NB4 (cell line): ENCODE measurements around the gene TGFBR3L.

Experiments
- POLR2A ChIP-seq: IDR thresholded peaks from 2 replicates; pipeline ENCODE4 v1.6.1; 2011; ENCODE audit warnings: mild to moderate bottlenecking; ENCODE audit not compliant: insufficient read length; ENCODE audit errors: extremely low read depth
- TF ChIP-seq, protein P1 (sequence below): IDR thresholded peaks from one replicate; pipeline ENCODE4 v1.5.1; 2012; ENCODE audit warnings: low read depth, low read length
- TF ChIP-seq, protein P2 (sequence below): IDR thresholded peaks from 2 replicates; pipeline ENCODE4 v1.6.1; 2011; ENCODE audit warnings: low read depth, low read length

DNA sequence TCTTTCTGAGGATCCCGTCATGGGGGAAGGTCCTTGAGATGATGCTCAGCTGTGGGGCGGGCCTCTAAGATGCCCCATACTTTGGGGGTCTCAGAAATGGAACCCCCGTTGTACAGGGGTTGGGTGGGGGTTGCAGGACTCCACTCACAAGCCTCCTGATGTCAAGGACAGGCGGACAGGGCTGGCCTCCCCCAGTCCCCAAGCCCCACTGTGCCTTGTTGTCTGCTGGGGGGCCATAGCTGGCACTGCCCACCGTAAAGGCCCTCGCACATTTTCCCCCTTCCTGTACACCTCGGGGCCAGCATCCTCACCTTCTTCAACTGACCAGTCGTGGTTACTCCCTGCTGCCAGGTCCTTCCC lies 8.2 kb downstream of the TGFBR3L start:
- no peak for TF ChIP-seq POLR2A
- TF ChIP-seq, protein P1, sequence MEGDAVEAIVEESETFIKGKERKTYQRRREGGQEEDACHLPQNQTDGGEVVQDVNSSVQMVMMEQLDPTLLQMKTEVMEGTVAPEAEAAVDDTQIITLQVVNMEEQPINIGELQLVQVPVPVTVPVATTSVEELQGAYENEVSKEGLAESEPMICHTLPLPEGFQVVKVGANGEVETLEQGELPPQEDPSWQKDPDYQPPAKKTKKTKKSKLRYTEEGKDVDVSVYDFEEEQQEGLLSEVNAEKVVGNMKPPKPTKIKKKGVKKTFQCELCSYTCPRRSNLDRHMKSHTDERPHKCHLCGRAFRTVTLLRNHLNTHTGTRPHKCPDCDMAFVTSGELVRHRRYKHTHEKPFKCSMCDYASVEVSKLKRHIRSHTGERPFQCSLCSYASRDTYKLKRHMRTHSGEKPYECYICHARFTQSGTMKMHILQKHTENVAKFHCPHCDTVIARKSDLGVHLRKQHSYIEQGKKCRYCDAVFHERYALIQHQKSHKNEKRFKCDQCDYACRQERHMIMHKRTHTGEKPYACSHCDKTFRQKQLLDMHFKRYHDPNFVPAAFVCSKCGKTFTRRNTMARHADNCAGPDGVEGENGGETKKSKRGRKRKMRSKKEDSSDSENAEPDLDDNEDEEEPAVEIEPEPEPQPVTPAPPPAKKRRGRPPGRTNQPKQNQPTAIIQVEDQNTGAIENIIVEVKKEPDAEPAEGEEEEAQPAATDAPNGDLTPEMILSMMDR, result no peak
- TF ChIP-seq, protein P2, sequence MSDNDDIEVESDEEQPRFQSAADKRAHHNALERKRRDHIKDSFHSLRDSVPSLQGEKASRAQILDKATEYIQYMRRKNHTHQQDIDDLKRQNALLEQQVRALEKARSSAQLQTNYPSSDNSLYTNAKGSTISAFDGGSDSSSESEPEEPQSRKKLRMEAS, result no peak
